ENCODE measurements around the gene CA14.

DNA sequence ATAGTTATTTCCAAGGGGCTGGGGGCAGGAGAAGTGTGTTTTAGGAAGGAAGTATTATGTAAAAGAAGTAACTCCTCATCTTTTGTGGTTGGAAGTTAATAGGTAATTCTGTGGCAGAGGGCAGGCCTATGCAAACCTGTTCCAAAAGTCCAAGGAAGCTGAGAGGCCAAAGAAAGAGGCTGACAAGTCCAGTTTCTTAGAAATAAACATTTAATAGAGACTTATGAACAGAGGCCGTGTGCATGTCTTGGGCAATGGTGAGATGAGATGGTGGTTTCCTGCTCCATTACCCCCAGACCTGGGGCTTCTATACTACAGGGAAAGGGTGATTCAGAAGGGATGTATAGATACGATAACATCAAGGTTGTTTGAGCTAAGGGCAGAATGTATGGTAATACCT is 7.6 kb upstream of the CA14 start:
- TF ChIP-seq, protein P1, sequence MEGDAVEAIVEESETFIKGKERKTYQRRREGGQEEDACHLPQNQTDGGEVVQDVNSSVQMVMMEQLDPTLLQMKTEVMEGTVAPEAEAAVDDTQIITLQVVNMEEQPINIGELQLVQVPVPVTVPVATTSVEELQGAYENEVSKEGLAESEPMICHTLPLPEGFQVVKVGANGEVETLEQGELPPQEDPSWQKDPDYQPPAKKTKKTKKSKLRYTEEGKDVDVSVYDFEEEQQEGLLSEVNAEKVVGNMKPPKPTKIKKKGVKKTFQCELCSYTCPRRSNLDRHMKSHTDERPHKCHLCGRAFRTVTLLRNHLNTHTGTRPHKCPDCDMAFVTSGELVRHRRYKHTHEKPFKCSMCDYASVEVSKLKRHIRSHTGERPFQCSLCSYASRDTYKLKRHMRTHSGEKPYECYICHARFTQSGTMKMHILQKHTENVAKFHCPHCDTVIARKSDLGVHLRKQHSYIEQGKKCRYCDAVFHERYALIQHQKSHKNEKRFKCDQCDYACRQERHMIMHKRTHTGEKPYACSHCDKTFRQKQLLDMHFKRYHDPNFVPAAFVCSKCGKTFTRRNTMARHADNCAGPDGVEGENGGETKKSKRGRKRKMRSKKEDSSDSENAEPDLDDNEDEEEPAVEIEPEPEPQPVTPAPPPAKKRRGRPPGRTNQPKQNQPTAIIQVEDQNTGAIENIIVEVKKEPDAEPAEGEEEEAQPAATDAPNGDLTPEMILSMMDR (IDR thresholded peaks at IDR 0.05), result no peak
- no peak for TF ChIP-seq POLR2AphosphoS5 (IDR thresholded peaks at IDR 0.05; ENCODE audit: insufficient read depth in 1 of 2, low read depth in 1 of 2)

Data from vagina (tissue), 2 donors.